OCI-LY3 (cell line): ENCODE results near the gene FRMD4B.

Experiments used
- H2AFZ ChIP-seq: fragments of 200-600, 300-600 bp; shearing (Covaris generic); 2 replicates; pipeline ENCODE4 v1.6.0; 2014; ENCODE audit warnings: antibody characterized with exemption, low read depth, low read length
- H3K27ac ChIP-seq: fragments of 200-600, 300-600 bp; sonication (generic); 2 replicates; pipeline ENCODE4 v1.5.1; 2014; ENCODE audit warnings: mild to moderate bottlenecking, low read length, moderate library complexity, mixed read lengths
- H3K27me3 ChIP-seq: fragments of 200-600, 300-600 bp; sonication (generic); 2 replicates; pipeline ENCODE4 v1.6.1; 2014; ENCODE audit warnings: low read depth, low read length, mixed read lengths
- H3K36me3 ChIP-seq: fragments of 200-600, 300-600 bp; sonication (generic); replicated peaks from 2 replicates; pipeline ENCODE3; 2014; ENCODE audit warnings: low read depth, low read length, mixed read lengths
- H3K4me1 ChIP-seq: fragments of 300-600, 200-600 bp; sonication (generic); 2 replicates; pipeline ENCODE4 v1.6.1; 2014; ENCODE audit warnings: low read length, mixed read lengths
- H3K4me2 ChIP-seq: fragments of 200-600, 300-600 bp; sonication (generic); 2 replicates; pipeline ENCODE4 v1.6.1; 2014; ENCODE audit warnings: low read length, mixed read lengths
- H3K4me3 ChIP-seq: fragments of 300-600, 200-600 bp; sonication (generic); 2 replicates; pipeline ENCODE4 v1.5.1; 2014; ENCODE audit warnings: antibody characterized with exemption, mild to moderate bottlenecking, low read length, moderate library complexity
- H3K79me2 ChIP-seq: fragments of 300-600, 200-600 bp; shearing (Covaris generic); 2 replicates; pipeline ENCODE4 v1.6.1; 2014; ENCODE audit warnings: mild to moderate bottlenecking, low read length, mixed read lengths
- H3K9ac ChIP-seq: fragments of 300-600, 200-600 bp; shearing (Covaris generic); 2 replicates; pipeline ENCODE4 v1.6.0; 2014; ENCODE audit warnings: mild to moderate bottlenecking, low read length, moderate library complexity
- H3K9me3 ChIP-seq: fragments of 200-600, 300-600 bp; shearing (Covaris generic); 2 replicates; pipeline ENCODE4 v1.6.1; 2014; ENCODE audit warnings: low read length, mixed read lengths; ENCODE audit not compliant: insufficient read depth
- H4K20me1 ChIP-seq: fragments of 200-600, 300-600 bp; sonication (generic); 2 replicates; pipeline ENCODE4 v1.6.1; 2016; ENCODE audit warnings: low read length, mixed read lengths; ENCODE audit not compliant: insufficient read depth
- CTCF ChIP-seq: fragments of 200-600, 300-600 bp; sonication (generic); IDR thresholded peaks from 2 replicates; pipeline ENCODE4 v1.5.1; 2014; ENCODE audit warnings: antibody characterized with exemption, low read length, low read depth
- EZH2phosphoT487 ChIP-seq: fragments of 200-600 bp; shearing (Covaris generic); IDR thresholded peaks from 2 replicates; pipeline ENCODE4 v1.6.1; 2018; ENCODE audit warnings: antibody characterized with exemption, mixed run types, low read depth

Gene FRMD4B

GRCh38 chr3:69388241-69388640, 2.4 kb upstream of the FRMD4B start:
- Histone ChIP-seq H3K4me1 (no peaks in the 10 kb centered on the region), H3K9me3 (no peaks in the 10 kb centered on the region), H4K20me1 (no peaks in the 10 kb centered on the region), H3K36me3 (no peaks in the 10 kb centered on the region), H3K4me3 (no peak overlapping the region), H2AFZ (no peak overlapping the region), H3K9ac (no peak overlapping the region), H3K27ac (no peak overlapping the region), H3K27me3 (peaks cover 26% of the 10 kb centered on the region), H3K79me2 (no peaks in the 10 kb centered on the region), H3K4me2 (no peak overlapping the region)
- no peak for TF ChIP-seq EZH2phosphoT487
- no peak for TF ChIP-seq CTCF

- H4K20me1 ChIP-seq, result no peaks in the 10 kb centered on the region
- H3K4me3 ChIP-seq, result no peak overlapping the region
- no peaks in the 10 kb centered on the region for H3K4me1 ChIP-seq
- H2AFZ ChIP-seq, result no peak overlapping the region
- H3K9me3 ChIP-seq, result no peaks in the 10 kb centered on the region
- peaks cover 26% of the 10 kb centered on the region for H3K27me3 ChIP-seq
- H3K79me2 ChIP-seq, result no peaks in the 10 kb centered on the region
- no peak overlapping the region for H3K27ac ChIP-seq
- no peak overlapping the region for H3K4me2 ChIP-seq
- H3K9ac ChIP-seq, result no peak overlapping the region
- no peak for TF ChIP-seq CTCF
- no peaks in the 10 kb centered on the region for H3K36me3 ChIP-seq
These were observed 883 bp upstream of the FRMD4B start for GRCh38 chr3:69386556-69387385.

GRCh38 chr3:69385123-69385722, 665 bp downstream of the FRMD4B start:
- Histone ChIP-seq H3K4me2 (no peak overlapping the region), H3K9me3 (no peaks in the 10 kb centered on the region), H3K4me3 (no peak overlapping the region), H3K4me1 (no peaks in the 10 kb centered on the region), H3K36me3 (no peaks in the 10 kb centered on the region), H3K27ac (no peak overlapping the region), H4K20me1 (no peaks in the 10 kb centered on the region), H3K9ac (no peak overlapping the region), H3K79me2 (no peaks in the 10 kb centered on the region), H3K27me3 (peaks cover 25% of the 10 kb centered on the region), H2AFZ (no peak overlapping the region)
- no peak for TF ChIP-seq EZH2phosphoT487
- no peak for TF ChIP-seq CTCF

- no peaks in the 10 kb centered on the region for H3K9me3 ChIP-seq
- no peaks in the 10 kb centered on the region for H3K4me1 ChIP-seq
- no peak for TF ChIP-seq EZH2phosphoT487
- no peak for TF ChIP-seq CTCF
- no peak overlapping the region for H3K4me2 ChIP-seq
- H3K9ac ChIP-seq, result no peak overlapping the region
- H3K4me3 ChIP-seq, result no peak overlapping the region
- H3K36me3 ChIP-seq, result no peaks in the 10 kb centered on the region
- H3K27me3 ChIP-seq, result peaks cover 24% of the 10 kb centered on the region
- no peak overlapping the region for H2AFZ ChIP-seq
- no peak overlapping the region for H3K27ac ChIP-seq
- H3K79me2 ChIP-seq, result no peaks in the 10 kb centered on the region
- no peaks in the 10 kb centered on the region for H4K20me1 ChIP-seq
These were observed 1.6 kb downstream of the FRMD4B start for GRCh38 chr3:69384326-69384725.
